ENCODE data around the gene HSPA13.
"Not testable (repeated sequence)": the region's sequence is repeated elsewhere in the genome, so short reads cannot be mapped to it uniquely, and the experiment has no call there.

Gene HSPA13
- total RNA-seq: 33.8 to 93.0 (median 57.9) reads per million in 18 experiments

GRCh38 chr21:14382835-14383595 is at the start of gene HSPA13:
Gene HSPA13 (minus strand): TSS chr21:14383146. CDS start chr21:14383119, 27 bp downstream.
- DNase-seq: peak; percentile 100

GRCh38 chr21:14418920-14419319 is 36.0 kb upstream of the HSPA13 start:
- no peak for DNase-seq

- DNase-seq: peak in 1 of 2 donors; percentile 59
These were observed 32.1 kb upstream of the HSPA13 start for GRCh38 chr21:14414932-14415508.

GRCh38 chr21:14405962-14406361 is 23.0 kb upstream of the HSPA13 start:
- DNase-seq: no peak

- DNase-seq: no peak
These were observed 22.3 kb upstream of the HSPA13 start for GRCh38 chr21:14405225-14405624.

GRCh38 chr21:14403681-14404318 is 20.9 kb upstream of the HSPA13 start:
- peak; percentile 22 to 38 for DNase-seq

- no peak for DNase-seq
These were observed 18.3 kb upstream of the HSPA13 start for GRCh38 chr21:14401217-14401616.

GRCh38 chr21:14388282-14388681 is 5.3 kb upstream of the HSPA13 start:
- no peak for DNase-seq

- no peak for DNase-seq
These were observed 1.5 kb upstream of the HSPA13 start for GRCh38 chr21:14384453-14384852.

GRCh38 chr21:14383596-14384180 is 742 bp upstream of the HSPA13 start:
- DNase-seq: peak; percentile 31 to 44

- DNase-seq: no peak
These were observed 486 bp downstream of the HSPA13 start for GRCh38 chr21:14382486-14382834.

GRCh38 chr21:14376854-14377253 is 6.1 kb downstream of the HSPA13 start:
- no peak for DNase-seq

- peak; percentile 10 to 43 for DNase-seq
These were observed 15.9 kb downstream of the HSPA13 start for GRCh38 chr21:14366998-14367397.

GRCh38 chr21:14361958-14362357 is 21.0 kb downstream of the HSPA13 start:
- DNase-seq: peak; percentile 40 to 75

GRCh38 chr21:14358775-14359174 is 24.2 kb downstream of the HSPA13 start:
- no peak for DNase-seq

- DNase-seq: no peak
These were observed 26.2 kb downstream of the HSPA13 start for GRCh38 chr21:14356746-14357145.

- DNase-seq: no peak
These were observed 28.4 kb downstream of the HSPA13 start for GRCh38 chr21:14354515-14354914.

- DNase-seq: no peak
These were observed 29.2 kb downstream of the HSPA13 start for GRCh38 chr21:14353726-14354125.

GRCh38 chr21:14353231-14353630 is 29.7 kb downstream of the HSPA13 start:
- DNase-seq: no peak

GRCh38 chr21:14327346-14327745 is 55.6 kb downstream of the HSPA13 start:
- not testable (repeated sequence) for DNase-seq

GRCh38 chr21:14325595-14325994 is 57.4 kb downstream of the HSPA13 start:
- DNase-seq: no peak
